GM18507 (cell line): ENCODE measurements around the gene ZFYVE27.

Source experiments
- DNase-seq: peaks from one replicate; pipeline ENCODE4 v3.0.0; 2011; ENCODE audit warnings: low read depth; ENCODE audit not compliant: insufficient read length; ENCODE audit errors: extremely low spot score
- FAIRE-seq: peaks from 2 replicates; lab custom pipeline; 2011; peaks lifted over from hg19 to GRCh38; lab: Jason Lieb, UNC

Gene ZFYVE27

GRCh38 chr10:97784200-97784810, 47.4 kb downstream of the ZFYVE27 start:
- FAIRE-seq (no peak), DNase-seq (no peak)

- no peak for FAIRE-seq
- no peak for DNase-seq
These were observed 48.3 kb downstream of the ZFYVE27 start for GRCh38 chr10:97785231-97785630.

GRCh38 chr10:97785731-97786130, 48.8 kb downstream of the ZFYVE27 start:
- DNase-seq (no peak), FAIRE-seq (no peak)

GRCh38 chr10:97788552-97789442, 51.9 kb downstream of the ZFYVE27 start:
- FAIRE-seq (no peak), DNase-seq (no peak)

GRCh38 chr10:97789770-97790397, 53.0 kb downstream of the ZFYVE27 start:
- FAIRE-seq: no peak
- no peak for DNase-seq

- peak; percentile 58 for DNase-seq
- FAIRE-seq: peak; percentile 75
These were observed 55.1 kb downstream of the ZFYVE27 start for GRCh38 chr10:97791824-97792721.

GRCh38 chr10:97795886-97796285, 59.0 kb downstream of the ZFYVE27 start:
- FAIRE-seq (no peak), DNase-seq (no peak)

GRCh38 chr10:97796651-97797050, 59.7 kb downstream of the ZFYVE27 start:
- no peak for FAIRE-seq
- no peak for DNase-seq

- DNase-seq: no peak
- no peak for FAIRE-seq
These were observed 62.2 kb downstream of the ZFYVE27 start for GRCh38 chr10:97798958-97799610.

- DNase-seq (no peak), FAIRE-seq (no peak)
These were observed 63.5 kb downstream of the ZFYVE27 start for GRCh38 chr10:97800474-97800873.

GRCh38 chr10:97801422-97801821, 64.5 kb downstream of the ZFYVE27 start:
- no peak for DNase-seq
- no peak for FAIRE-seq

- no peak for FAIRE-seq
- DNase-seq: no peak
These were observed 68.4 kb downstream of the ZFYVE27 start for GRCh38 chr10:97805096-97805884.

GRCh38 chr10:97805949-97806348, 69.0 kb downstream of the ZFYVE27 start:
- DNase-seq (no peak), FAIRE-seq (no peak)

- DNase-seq (no peak), FAIRE-seq (no peak)
These were observed 73.5 kb downstream of the ZFYVE27 start for GRCh38 chr10:97810446-97810845.
